CMK (cell line): ENCODE measurements around the gene LCN15.
"Not testable (repeated sequence)": the region's sequence is repeated elsewhere in the genome, so short reads cannot be mapped to it uniquely, and the experiment has no call there.

Source experiments
- DNase-seq: peaks from one replicate; pipeline ENCODE4 v3.0.0-alpha.2; 2010; ENCODE audit warnings: low read depth

Gene LCN15

GRCh38 chr9:136755302-136756133 lies 8.8 kb downstream of the LCN15 start:
- not testable (repeated sequence) for DNase-seq

- no peak for DNase-seq
These were observed 9.6 kb downstream of the LCN15 start for GRCh38 chr9:136754626-136755301.

GRCh38 chr9:136754059-136754572 lies 10.2 kb downstream of the LCN15 start:
- no peak for DNase-seq

- no peak for DNase-seq
These were observed 10.8 kb downstream of the LCN15 start for GRCh38 chr9:136753371-136754058.

- no peak for DNase-seq
These were observed 12.5 kb downstream of the LCN15 start for GRCh38 chr9:136751814-136752213.

- no peak for DNase-seq
These were observed 13.1 kb downstream of the LCN15 start for GRCh38 chr9:136751244-136751643.

- DNase-seq = no peak
These were observed 13.8 kb downstream of the LCN15 start for GRCh38 chr9:136750526-136750925.

GRCh38 chr9:136748666-136749611 lies 15.4 kb downstream of the LCN15 start:
- DNase-seq = no peak

GRCh38 chr9:136748201-136748600 lies 16.1 kb downstream of the LCN15 start, which contains the start of gene LCN6:
Gene LCN6 (minus strand): TSS chr9:136748525. CDS start chr9:136748483, 42 bp downstream.
- DNase-seq = no peak

- no peak for DNase-seq
These were observed 16.9 kb downstream of the LCN15 start for GRCh38 chr9:136747161-136748060.

- DNase-seq = no peak
These were observed 17.7 kb downstream of the LCN15 start for GRCh38 chr9:136746621-136747020.

- no peak for DNase-seq
These were observed 18.2 kb downstream of the LCN15 start for GRCh38 chr9:136746155-136746490.

GRCh38 chr9:136745389-136746154 lies 18.7 kb downstream of the LCN15 start:
- no peak for DNase-seq

- no peak for DNase-seq
These were observed 19.5 kb downstream of the LCN15 start for GRCh38 chr9:136744773-136745172.

GRCh38 chr9:136743639-136744211 lies 20.6 kb downstream of the LCN15 start:
- no peak for DNase-seq

GRCh38 chr9:136742591-136743391 lies 21.5 kb downstream of the LCN15 start, which contains the start of gene LCN10:
Gene LCN10 (minus strand): TSS chr9:136742940. CDS start chr9:136742903, 37 bp downstream.
- no peak for DNase-seq

GRCh38 chr9:136741883-136742571 lies 22.3 kb downstream of the LCN15 start:
- no peak for DNase-seq
